HepG2 (cell line): ENCODE results near the gene CDC37L1. TPM values are rescaled to one million over a fixed set of nuclear protein-coding genes. Genes with fewer than 3 reads are reported as not detected.

ENCODE experiments used
- ELF3 ChIP-seq: IDR thresholded peaks from 2 replicates; pipeline ENCODE4 v1.6.1; 2016; ENCODE audit warnings: missing genetic modification reagents, missing compliant biosample characterization
- FOSL1 ChIP-seq: sonication (generic); formaldehyde crosslinking; IDR thresholded peaks from 2 replicates; pipeline ENCODE4 v1.9.0; 2021; ENCODE audit warnings: missing genetic modification reagents, borderline replicate concordance
- FOXP1 ChIP-seq, 2 experiments: fragments of 450-650 bp in 1 of 2; IDR thresholded peaks; 2 replicates each; pipeline ENCODE4 v1.6.1; 2017 to 2018; ENCODE audit warnings: antibody characterized with exemption in 1 of 2
- FOXP4 ChIP-seq: sonication (generic); formaldehyde crosslinking; IDR thresholded peaks from 2 replicates; pipeline ENCODE4 v1.4.0; 2020; ENCODE audit warnings: missing genetic modification reagents
- HMGXB4 ChIP-seq, 2 experiments: sonication (generic) in 1 of 2; formaldehyde crosslinking in 1 of 2; IDR thresholded peaks; 2 replicates each; pipeline versions ENCODE4 v1.4.0 to v1.6.1; 2018 to 2020; ENCODE audit warnings: missing genetic modification reagents in 2 of 2, borderline replicate concordance in 1 of 2, low read depth in 1 of 2, mild to moderate bottlenecking in 1 of 2, missing biosample characterization in 1 of 2
- KDM5B ChIP-seq: sonication (generic); formaldehyde crosslinking; IDR thresholded peaks from 2 replicates; pipeline ENCODE4 v1.4.0; 2020; ENCODE audit warnings: missing genetic modification reagents, mild to moderate bottlenecking, borderline replicate concordance
- KLF12 ChIP-seq: sonication (generic); formaldehyde crosslinking; IDR thresholded peaks from 2 replicates; pipeline ENCODE4 v1.4.0; 2020; ENCODE audit warnings: missing genetic modification reagents, borderline replicate concordance
- MEIS2 ChIP-seq: sonication (generic); formaldehyde crosslinking; IDR thresholded peaks from 2 replicates; pipeline ENCODE4 v1.9.0; 2021; ENCODE audit warnings: mild to moderate bottlenecking, missing genetic modification reagents
- MXD4 ChIP-seq: IDR thresholded peaks from 2 replicates; pipeline ENCODE4 v1.6.1; 2016; ENCODE audit warnings: mild to moderate bottlenecking, missing biosample characterization, missing genetic modification reagents
- MYPOP ChIP-seq: sonication (generic); formaldehyde crosslinking; IDR thresholded peaks from 2 replicates; pipeline ENCODE4 v1.8.1; 2023; ENCODE audit warnings: mild to moderate bottlenecking, moderate library complexity, missing genetic modification reagents
- NBN ChIP-seq: fragments of 450-650 bp; conservative IDR thresholded peaks from 2 replicates; pipeline ENCODE4 v1.6.1; 2017
- NR2F6 ChIP-seq, 2 experiments: IDR thresholded peaks; 2 replicates each; pipeline ENCODE4 v1.6.1; 2016; ENCODE audit warnings: antibody characterized with exemption in 1 of 2, mild to moderate bottlenecking in 1 of 2
- PHF21A ChIP-seq: sonication (generic); formaldehyde crosslinking; IDR thresholded peaks from 2 replicates; pipeline ENCODE4 v1.5.0; 2020; ENCODE audit warnings: mild to moderate bottlenecking, missing genetic modification reagents
- PITX1 ChIP-seq: sonication (generic); formaldehyde crosslinking; IDR thresholded peaks from 2 replicates; pipeline ENCODE4 v1.5.1; 2020; ENCODE audit warnings: mild to moderate bottlenecking, missing genetic modification reagents
- RBFOX2 ChIP-seq: fragments of 200-400 bp; formaldehyde crosslinking; IDR thresholded peaks from 2 replicates; pipeline ENCODE4 v1.6.1; 2017; ENCODE audit warnings: low read depth, mild to moderate bottlenecking, low read length
- SAP130 ChIP-seq: IDR thresholded peaks from 2 replicates; pipeline ENCODE4 v1.6.1; 2016; ENCODE audit warnings: low read depth
- TCF7 ChIP-seq: sonication (generic); IDR thresholded peaks from 2 replicates; pipeline ENCODE4 v1.6.1; 2016; ENCODE audit warnings: antibody characterized with exemption, low read depth
- XRCC5 ChIP-seq: fragments of 200-400 bp; formaldehyde crosslinking; optimal IDR thresholded peaks from 2 replicates; pipeline ENCODE3; 2017; ENCODE audit warnings: mild to moderate bottlenecking, low read length
- ZEB1 ChIP-seq: IDR thresholded peaks from 2 replicates; pipeline ENCODE4 v1.6.1; 2012; ENCODE audit warnings: mild to moderate bottlenecking, low read depth, inconsistent platforms; ENCODE audit not compliant: insufficient replicate concordance
- ZNF646 ChIP-seq: sonication (generic); formaldehyde crosslinking; IDR thresholded peaks from 2 replicates; pipeline ENCODE4 v1.9.0; 2021; ENCODE audit warnings: mild to moderate bottlenecking, missing genetic modification reagents
- polyA plus RNA-seq, 8 experiments: library from polyadenylated mRNA; depleted of rRNA in 3 of 8; stranded (reverse) in 7 of 8; unstranded in 1 of 8; fragments of >200 nt; fragmentation: Illumina TruSeq in 4 of 8; extraction: Trizol in 4 of 8; gene quantifications; 2 replicates each; pipeline versions ENCODE4 v1.2.1 to v1.2.3, GENCODE V29; 2011 to 2016; ENCODE audit warnings: low read depth in 4 of 8, missing spikeins in 1 of 8, mixed read lengths in 1 of 8; ENCODE audit not compliant: insufficient read depth in 1 of 8
- total RNA-seq, 5 experiments: library from RNA; depleted of rRNA; stranded (reverse); fragments of >200 nt; fragmentation: Illumina TruSeq; extraction: Trizol; gene quantifications; 2 replicates each; pipeline ENCODE4 v1.2.3, GENCODE V29; 2016; ENCODE audit warnings: low read depth in 1 of 5

Gene CDC37L1
- total and polyA plus RNA-seq, 2 of the 13 experiments (the other 11 are each of a cell fraction or from before 2014, with no cell fraction given), result 5.5 to 17.0 TPM

- peak; percentile 58; the same call in 1 of the 2 replicates for TF ChIP-seq MYPOP (CRISPR knock-in tag)
- peak; percentile 74 for TF ChIP-seq PHF21A (CRISPR knock-in tag)
- peak; percentile 85 for TF ChIP-seq SAP130 (CRISPR knock-in tag)
- TF ChIP-seq FOXP4, result peak; percentile 58
- TF ChIP-seq HMGXB4 (CRISPR knock-in tag; IDR thresholded peaks at IDR 0.05; ENCODE audit: borderline replicate concordance in 1 of 2, low read depth in 1 of 2), result peak in 1 of 2 experiments; percentile 27; a peak in 1 of 4 replicates
- peak; percentile 44; the same call in 1 of the 2 replicates for TF ChIP-seq FOSL1 (CRISPR knock-in tag)
- TF ChIP-seq RBFOX2, result no peak
- no peak for TF ChIP-seq FOXP1 (IDR thresholded peaks at IDR 0.05)
- peak; percentile 30; the same call in 1 of the 2 replicates for TF ChIP-seq FOXP1 (CRISPR knock-in tag; IDR thresholded peaks at IDR 0.05)
- TF ChIP-seq NR2F6 (IDR thresholded peaks at IDR 0.05), result peak; percentile 57
- peak; percentile 83 for TF ChIP-seq NR2F6 (CRISPR knock-in tag; IDR thresholded peaks at IDR 0.05)
- TF ChIP-seq MXD4 (CRISPR knock-in tag), result 0 out of 2 replicates have a peak, but pooled peaks have one; percentile 25
- TF ChIP-seq ZEB1, result no peak
- no peak for TF ChIP-seq ZNF646 (CRISPR knock-in tag)
- TF ChIP-seq KLF12, result no peak
- TF ChIP-seq KDM5B, result no peak
- peak; percentile 35; the same call in 1 of the 2 replicates for TF ChIP-seq ELF3 (CRISPR knock-in tag)
- TF ChIP-seq NBN, result no peak
- peak; percentile 43; the same call in 1 of the 2 replicates for TF ChIP-seq TCF7
- peak; percentile 84 for TF ChIP-seq MEIS2 (CRISPR knock-in tag)
- no peak for TF ChIP-seq XRCC5
- peak; percentile 60; the same call in 1 of the 2 replicates for TF ChIP-seq PITX1 (CRISPR knock-in tag)
Measured at GRCh38 chr9:4700091-4700490, 20.7 kb downstream of the CDC37L1 start (continued).
